Measurements from ENCODE around the gene VPS11. TPM values are rescaled to one million over a fixed set of nuclear protein-coding genes. Genes with fewer than 3 reads are reported as not detected.
A peak's percentile ranks its signal among the peaks of the same experiment; 100 is the strongest.

The VPS11 gene
- total RNA-seq (2021), result 17.5 and 18.6 TPM in 2 replicates
- long read RNA-seq, transcript VPS11-208 (16 exons, 3,313 nt), result major isoform, 46 of 80 reads
- long read RNA-seq, partial matches to known transcripts, result 14 of 80 reads
- long read RNA-seq, other reads (novel, unspliced or antisense), result 20 of 80 reads

DNA sequence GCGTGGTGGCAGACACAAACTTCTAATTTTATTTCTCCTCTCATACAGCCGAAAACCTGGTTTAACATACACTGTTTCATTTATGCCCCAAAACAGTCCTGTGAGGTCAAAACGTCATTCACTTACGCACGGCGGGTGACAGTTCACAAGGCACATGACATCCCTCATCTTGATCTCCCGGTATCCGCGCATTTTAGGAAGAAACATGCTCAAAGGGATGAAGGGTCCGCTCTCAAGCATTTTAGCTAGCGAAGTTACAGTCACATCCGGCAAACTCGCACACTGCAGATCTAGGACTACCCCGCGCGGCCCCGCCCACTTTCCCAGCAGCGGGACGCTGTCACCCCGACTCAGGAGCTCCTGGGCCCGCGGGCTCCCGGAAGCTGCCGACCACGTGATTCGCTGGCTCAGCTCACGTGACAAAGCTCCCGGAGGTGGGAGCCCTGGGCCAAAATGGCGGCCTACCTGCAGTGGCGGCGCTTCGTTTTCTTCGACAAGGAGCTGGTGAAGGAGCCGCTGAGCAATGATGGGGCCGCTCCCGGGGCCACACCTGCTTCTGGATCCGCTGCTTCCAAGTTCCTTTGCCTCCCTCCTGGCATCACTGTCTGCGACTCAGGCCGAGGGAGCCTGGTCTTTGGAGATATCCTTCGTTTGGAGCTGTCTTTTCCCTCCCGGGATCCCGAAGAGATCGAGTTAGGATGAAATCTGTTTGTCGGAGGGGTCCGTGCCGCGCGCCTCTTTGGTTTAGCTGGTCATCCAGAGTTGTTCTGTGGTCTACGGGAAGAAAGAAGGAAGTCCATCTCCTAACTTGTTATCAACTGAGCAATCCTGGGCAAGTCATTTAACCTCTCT lies at the start of gene VPS11:
Gene VPS11 (plus strand): TSS at position 448 of the 852 bp plus-strand sequence. CDS start 6 bp downstream, at position 454.
- Histone ChIP-seq H3K27ac (ENCODE audit: insufficient read length, low read depth, low read length) (no peak within 1 kb of the TSS), H3K79me2 (ENCODE audit: insufficient read depth, low read length) (no peaks in the 10 kb centered on the region; the same call in 1 of the 2 replicates), H4K91ac (ENCODE audit: insufficient read length, low read depth, low read length) (no peak within 1 kb of the TSS), H3K4me2 (ENCODE audit: insufficient read depth, insufficient read length, low read length) (peak within 1 kb of the TSS; percentile 83), H3T11ph (ENCODE audit: low read length) (no peak within 1 kb of the TSS), H3K79me1 (ENCODE audit: insufficient read depth, low read depth, low read length, poor library complexity, severe bottlenecking) (peaks cover 5% of the 10 kb centered on the region), H3K23ac (ENCODE audit: insufficient read length, low read depth, low read length) (no peak within 1 kb of the TSS), H4K20me1 (ENCODE audit: control insufficient read depth, insufficient read depth, insufficient read length) (no peaks in the 10 kb centered on the region), H3K9me3 (ENCODE audit: control insufficient read depth, low read depth, low read length) (no peaks in the 10 kb centered on the region), H2BK12ac (ENCODE audit: insufficient read length, low read depth, low read length) (no peak within 1 kb of the TSS), H3K14ac (ENCODE audit: insufficient read depth, low read length) (peak within 1 kb of the TSS; percentile 54; the same call in 1 of the 2 replicates), H3K9ac (ENCODE audit: extremely low read depth, insufficient read length, low read length) (peak within 1 kb of the TSS; percentile 97), H3K4ac (ENCODE audit: low read depth, low read length) (no peak within 1 kb of the TSS), H3K18ac (ENCODE audit: insufficient read length, low read depth, low read length) (no peak within 1 kb of the TSS), H3K4me1 (ENCODE audit: insufficient read depth, low read length) (no peaks in the 10 kb centered on the region), H2BK15ac (ENCODE audit: low read depth, low read length) (no peak within 1 kb of the TSS), H4K5ac (ENCODE audit: insufficient read length, low read depth, low read length) (no peak within 1 kb of the TSS), H3K23me2 (ENCODE audit: insufficient read length, low read depth, low read length, poor library complexity, severe bottlenecking) (peaks cover 7% of the 10 kb centered on the region), H2AK5ac (ENCODE audit: insufficient read length, low read length) (no peak within 1 kb of the TSS), H3K27me3 (ENCODE audit: insufficient read depth, low read length) (no peaks in the 10 kb centered on the region), H4K8ac (replicated peaks; ENCODE audit: insufficient read length, low read depth, low read length) (no peak within 1 kb of the TSS), H2BK120ac (ENCODE audit: low read depth, low read length, poor library complexity, severe bottlenecking) (no peak within 1 kb of the TSS), H2BK5ac (ENCODE audit: insufficient read length, low read length) (no peak within 1 kb of the TSS), H3K56ac (ENCODE audit: insufficient read length, low read depth, low read length) (no peak within 1 kb of the TSS), H2BK20ac (ENCODE audit: low read depth, low read length, poor library complexity, severe bottlenecking) (no peak within 1 kb of the TSS), H2AFZ (ENCODE audit: low read length) (no peak within 1 kb of the TSS)
- Mint-ChIP-seq H3K27me3 (ENCODE audit: low read depth) (no peaks in the 10 kb centered on the region), H3K4me3 (peak within 1 kb of the TSS; percentile 95 to 97), H3K27ac (peak within 1 kb of the TSS; percentile 84 to 97 (median 97)), H3K36me3 (ENCODE audit: insufficient read depth in 1 of 3, low read depth in 3 of 3) (peaks cover 7 to 24% (median 21%) of the 10 kb centered on the region in 3 experiments; a peak in 6 of 7 replicates), H3K4me1 (peaks cover 7 to 10% of the 10 kb centered on the region in 2 experiments), H3K9me3 (no peaks in the 10 kb centered on the region; a peak in 1 of 5 replicates)
- DNase-seq, result peak; percentile 97
- no peak for TF ChIP-seq CTCF (conservative IDR thresholded peaks at IDR 0.05)
- WGBS (ENCODE audit: extremely low coverage, insufficient read length, low lambda C conversion rate), result no CpG with 5 or more reads among the region's 49 CpGs

Measured in H9 (cell line).